HepG2 (cell line): Measurements from ENCODE around the gene TMEM131L. TPM values are rescaled to one million over a fixed set of nuclear protein-coding genes. Genes with fewer than 3 reads are reported as not detected.

Experiments used
- ATAC-seq: fragments of 200-7000 bp; cut with Tn5 transposase; 3 replicates; pipeline ENCODE4 v1.9.1; 2020; ENCODE audit warnings: mild to moderate bottlenecking, moderate library complexity
- BruUV-seq: library from RNA; stranded (reverse); fragments of 400-500 nt; replicated peaks from 2 replicates; lab custom pipeline; 2021; lab: Mats Ljungman, UMichigan
- CTCF ChIA-PET: fragments of 300-600 bp; formaldehyde crosslinking; extraction: SDS; loops from one replicate; lab custom pipeline; 2021; ENCODE audit warnings: low total read pairs, inconsistent platforms, low intra/inter-chr PET ratio; lab: Yijun Ruan, JAX
- POLR2A ChIA-PET: fragments of 350-600 bp; sonication (Branson Sonifier 250); formaldehyde crosslinking; loops from one replicate; lab custom pipeline; 2020; ENCODE audit warnings: antibody characterized with exemption, inconsistent platforms; lab: Yijun Ruan, JAX
- DNase-seq: peaks from one replicate; pipeline ENCODE4 v3.0.0-alpha.2; 2015; ENCODE audit warnings: low spot score
- FAIRE-seq: peaks from 3 replicates; lab custom pipeline; 2011; peaks lifted over from hg19 to GRCh38; lab: Jason Lieb, UNC
- H2AFZ ChIP-seq: one replicate; pipeline ENCODE4 v1.6.1; 2011; ENCODE audit warnings: low read length, inconsistent platforms
- H3K27ac ChIP-seq: fragments of 300-600 bp; 3 replicates; pipeline ENCODE4 v1.8.0; 2011; ENCODE audit warnings: mixed run types, mild to moderate bottlenecking, mixed read lengths, low read length, inconsistent platforms; ENCODE audit not compliant: insufficient read depth; ENCODE audit errors: extremely low read length
- H3K27me3 ChIP-seq, 2 experiments: fragments of 200-600 bp in 1 of 2; 2 replicates in 1 of 2; 3 replicates in 1 of 2; pipeline versions ENCODE4 v1.6.0 to v1.8.0; 2011; ENCODE audit warnings: low read length in 2 of 2, mild to moderate bottlenecking in 2 of 2, moderate library complexity in 2 of 2, inconsistent platforms in 1 of 2; ENCODE audit not compliant: insufficient read depth in 2 of 2, control insufficient read depth in 1 of 2
- H3K36me3 ChIP-seq, 2 experiments: fragments of 200-600 bp in 1 of 2; replicated peaks in 1 of 2; 2 replicates in 1 of 2; 3 replicates in 1 of 2; pipeline versions ENCODE4 v1.5.1 to v1.8.0; 2011; ENCODE audit warnings: low read length in 2 of 2, inconsistent platforms in 1 of 2; ENCODE audit not compliant: insufficient read depth in 2 of 2, control insufficient read depth in 1 of 2
- H3K4me1 ChIP-seq: 2 replicates; pipeline ENCODE4 v1.5.1; 2012; ENCODE audit warnings: low read length, inconsistent platforms; ENCODE audit not compliant: insufficient read depth
- H3K4me2 ChIP-seq: 2 replicates; pipeline ENCODE4 v1.6.0; 2011; ENCODE audit warnings: low read depth, low read length, inconsistent platforms
- H3K4me3 ChIP-seq, 3 experiments: fragments of 200-600 bp in 1 of 3; sonication (generic), shearing (Covaris generic) in 1 of 3; replicated peaks in 1 of 3; 2 replicates each; pipeline ENCODE4 v1.5.1; 2011 to 2016; ENCODE audit warnings: low read length in 3 of 3, inconsistent platforms in 2 of 3, low read depth in 2 of 3, mild to moderate bottlenecking in 2 of 3, control low read depth in 1 of 3, mixed read lengths in 1 of 3; ENCODE audit not compliant: insufficient read depth in 1 of 3
- H3K79me2 ChIP-seq: one replicate; pipeline ENCODE4 v1.6.1; 2011; ENCODE audit warnings: low read length, inconsistent platforms; ENCODE audit not compliant: insufficient read depth
- H3K9ac ChIP-seq: 2 replicates; pipeline ENCODE4 v1.6.0; 2011; ENCODE audit warnings: mild to moderate bottlenecking, low read depth, low read length, inconsistent platforms; ENCODE audit not compliant: insufficient read depth
- H3K9me3 ChIP-seq: 2 replicates; pipeline ENCODE4 v1.5.1; 2012; ENCODE audit warnings: mild to moderate bottlenecking, low read length
- H4K20me1 ChIP-seq: 2 replicates; pipeline ENCODE4 v1.6.0; 2011; ENCODE audit warnings: inconsistent platforms, mild to moderate bottlenecking, low read length, moderate library complexity; ENCODE audit not compliant: insufficient read depth
- AKNA ChIP-seq: sonication (generic); formaldehyde crosslinking; IDR thresholded peaks from 2 replicates; pipeline ENCODE4 v1.4.0; 2020; ENCODE audit warnings: missing genetic modification reagents, borderline replicate concordance
- JUND ChIP-seq: sonication (generic); formaldehyde crosslinking; IDR thresholded peaks from 2 replicates; pipeline ENCODE4 v1.8.0; 2022; ENCODE audit warnings: mild to moderate bottlenecking, missing genetic modification reagents
- MBNL3 ChIP-seq: fragments of 250-450 bp; sonication (Bioruptor Pico); conservative IDR thresholded peaks from 2 replicates; pipeline ENCODE4 v1.8.0; 2022; ENCODE audit warnings: mild to moderate bottlenecking, inconsistent platforms
- NFKBIZ ChIP-seq: IDR thresholded peaks from 2 replicates; pipeline ENCODE4 v1.6.1; 2018; ENCODE audit warnings: missing genetic modification reagents, missing compliant biosample characterization
- SOX6 ChIP-seq, 2 experiments: fragments of 450-650 bp in 1 of 2; sonication (generic) in 1 of 2; formaldehyde crosslinking in 1 of 2; IDR thresholded peaks; 2 replicates each; pipeline versions ENCODE4 v1.4.0 to v1.6.1; 2017 to 2020; ENCODE audit warnings: antibody characterized with exemption in 1 of 2, mild to moderate bottlenecking in 1 of 2, missing genetic modification reagents in 1 of 2
- ZFP36L2 ChIP-seq: sonication (generic); formaldehyde crosslinking; IDR thresholded peaks from 2 replicates; pipeline ENCODE4 v1.4.0; 2020; ENCODE audit warnings: missing genetic modification reagents
- ZKSCAN1 ChIP-seq: fragments of 150-350 bp; IDR thresholded peaks from 2 replicates; pipeline ENCODE4 v1.6.1; 2014; ENCODE audit warnings: low read length
- ZNF354B ChIP-seq: sonication (generic); formaldehyde crosslinking; IDR thresholded peaks from 2 replicates; pipeline ENCODE4 v1.8.0; 2022; ENCODE audit warnings: mild to moderate bottlenecking, missing genetic modification reagents
- ZNF44 ChIP-seq: sonication (generic); formaldehyde crosslinking; IDR thresholded peaks from 2 replicates; pipeline ENCODE4 v1.5.1; 2020; ENCODE audit warnings: mild to moderate bottlenecking, missing genetic modification reagents
- ZNF556 ChIP-seq: sonication (generic); formaldehyde crosslinking; IDR thresholded peaks from 2 replicates; pipeline ENCODE4 v1.4.0; 2020; ENCODE audit warnings: mild to moderate bottlenecking, missing genetic modification reagents, borderline replicate concordance
- ZNF614 ChIP-seq: IDR thresholded peaks from 2 replicates; pipeline ENCODE4 v1.6.1; 2018; ENCODE audit warnings: missing biosample characterization, missing genetic modification reagents, inconsistent platforms, borderline replicate concordance
- ZSCAN29 ChIP-seq: sonication (generic); formaldehyde crosslinking; conservative IDR thresholded peaks from 2 replicates; pipeline ENCODE4 v1.4.0; 2020; ENCODE audit warnings: mild to moderate bottlenecking, missing genetic modification reagents
- WGBS: methylation state at CpG from one replicate; pipeline ENCODE4 v1.1.6; 2017; ENCODE audit warnings: low lambda C conversion rate; 5-methylcytosine and 5-hydroxymethylcytosine counted together
- in situ Hi-C: cut with HindIII; loops from 2 replicates; pipeline ENCODE4 v1.10.0; 2017; ENCODE audit warnings: low pct_unique_long_range_greater_than_20kb; ENCODE audit not compliant: extremely low pct_ligation_motif_present
- intact Hi-C: fragments of 100-400 bp; cut with micrococcal nuclease; formaldehyde crosslinking; loops from one replicate; pipeline ENCODE4 v1.10.0; 2022; ENCODE audit not compliant: unreplicated experiment
- polyA plus RNA-seq, 8 experiments: library from polyadenylated mRNA; depleted of rRNA in 3 of 8; stranded (reverse) in 7 of 8; unstranded in 1 of 8; fragments of >200 nt; fragmentation: Illumina TruSeq in 4 of 8; extraction: Trizol in 4 of 8; gene quantifications; 2 replicates each; pipeline versions ENCODE4 v1.2.1 to v1.2.3, GENCODE V29; 2011 to 2016; ENCODE audit warnings: low read depth in 4 of 8, missing spikeins in 1 of 8, mixed read lengths in 1 of 8; ENCODE audit not compliant: insufficient read depth in 1 of 8
- total RNA-seq, 5 experiments: library from RNA; depleted of rRNA; stranded (reverse); fragments of >200 nt; fragmentation: Illumina TruSeq; extraction: Trizol; gene quantifications; 2 replicates each; pipeline ENCODE4 v1.2.3, GENCODE V29; 2016; ENCODE audit warnings: low read depth in 1 of 5

Gene TMEM131L
- total and polyA plus RNA-seq, 2 of the 13 experiments (the other 11 are each of a cell fraction or from before 2014, with no cell fraction given) = 2.2 to 4.5 TPM

GRCh38 chr4:153661908-153662307 lies 195.7 kb downstream of the TMEM131L start:
- no peaks in the 10 kb centered on the region for H3K79me2 ChIP-seq
- no peak overlapping the region for H3K27ac ChIP-seq
- in situ Hi-C loops (no loop called here), intact Hi-C loops (no loop called here)
- TF ChIP-seq ZNF614 (CRISPR knock-in tag) = no peak
- TF ChIP-seq SOX6 (IDR thresholded peaks at IDR 0.05) = no peak
- TF ChIP-seq SOX6 (CRISPR knock-in tag; IDR thresholded peaks at IDR 0.05) = no peak
- no peak for TF ChIP-seq ZNF556
- no peak for TF ChIP-seq AKNA
- TF ChIP-seq ZNF354B (CRISPR knock-in tag) = no peak
- no peak for TF ChIP-seq ZFP36L2 (CRISPR knock-in tag)
- no peak for TF ChIP-seq ZKSCAN1
- TF ChIP-seq ZNF44 (CRISPR knock-in tag) = no peak
- no peak for TF ChIP-seq NFKBIZ (CRISPR knock-in tag)
- TF ChIP-seq MBNL3 (CRISPR knock-in tag) = no peak
- no peak for TF ChIP-seq ZSCAN29 (CRISPR knock-in tag)
- TF ChIP-seq JUND (CRISPR knock-in tag) = no peak
- H3K36me3 ChIP-seq = no peaks in the 10 kb centered on the region
- ChIA-PET CTCF (no interaction called here), POLR2A (no interaction called here)
- no peak overlapping the region for H3K9ac ChIP-seq
- no peak for DNase-seq
- no peak overlapping the region for H3K4me3 ChIP-seq
- H3K27me3 ChIP-seq = no peaks in the 10 kb centered on the region
- H3K4me1 ChIP-seq = no peaks in the 10 kb centered on the region
- no peaks in the 10 kb centered on the region for H4K20me1 ChIP-seq
- ATAC-seq = no peak
- H3K9me3 ChIP-seq = 0 out of 2 replicates have a peak, but pooled peaks cover 12% of the 10 kb centered on the region
- H2AFZ ChIP-seq = no peak overlapping the region
- FAIRE-seq = no peak
- no peak overlapping the region for H3K4me2 ChIP-seq
- no TSS peak for BruUV-seq
- 60% methylated on average over 1 of the region's 1 CpG for WGBS
